Activated T-cell treated with anti-CD3 and anti-CD28 coated beads for 4 hours (primary cell): Measurements from ENCODE around the gene FUT1.
"Not testable (repeated sequence)": the region's sequence is repeated elsewhere in the genome, so short reads cannot be mapped to it uniquely, and the experiment has no call there.

ENCODE experiments used
- DNase-seq: peaks from one replicate; pipeline ENCODE4 v3.0.0-alpha.2; 2020

Gene FUT1

DNA sequence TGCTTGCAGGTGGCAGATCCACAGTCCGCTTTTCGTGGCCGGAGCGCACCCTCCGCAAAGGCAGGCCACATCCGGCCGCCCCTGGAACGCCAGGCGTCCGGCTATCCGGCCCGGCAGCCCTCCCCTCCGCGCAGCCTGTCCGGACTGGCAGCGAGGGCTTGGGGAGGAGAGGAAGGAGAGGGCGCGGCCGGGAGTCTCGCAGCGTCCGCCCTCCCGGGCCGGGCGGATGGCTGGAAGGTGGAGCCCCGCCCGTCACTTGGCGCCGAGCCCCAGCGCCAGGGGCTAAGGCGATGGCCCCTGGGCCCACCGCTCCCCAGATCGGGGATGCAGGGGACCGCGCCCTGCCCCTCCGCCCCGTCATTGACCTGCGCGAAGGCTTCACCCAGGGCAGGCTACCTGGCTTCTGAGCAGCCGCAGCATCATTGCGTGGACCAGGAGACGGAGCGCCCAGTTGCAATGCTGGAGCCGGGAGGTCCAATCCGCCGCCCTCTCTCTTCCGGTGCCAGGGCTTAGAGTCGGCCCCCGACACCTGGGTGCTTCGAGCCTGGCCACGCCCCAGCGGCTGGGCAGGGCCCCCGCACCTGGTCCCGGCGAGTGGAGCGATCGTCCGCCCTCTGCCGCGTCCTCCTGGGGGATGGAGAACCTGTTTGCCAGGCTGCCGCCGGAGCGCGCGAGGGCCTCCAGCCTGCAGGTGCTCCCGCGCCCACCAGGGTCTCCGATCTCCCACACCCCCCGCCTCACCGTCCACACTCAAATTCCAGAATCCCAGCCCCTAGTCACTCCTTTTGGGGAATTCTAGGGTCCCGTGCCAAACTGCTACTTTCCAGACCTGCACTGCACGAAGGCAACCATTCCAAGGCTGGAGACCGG, at the start of gene FUT1:
Gene FUT1 (minus strand): TSS at position 146 of the 870 bp plus-strand sequence. CDS start 1,360 bp downstream, outside the sequence.
- no peak for DNase-seq

DNA sequence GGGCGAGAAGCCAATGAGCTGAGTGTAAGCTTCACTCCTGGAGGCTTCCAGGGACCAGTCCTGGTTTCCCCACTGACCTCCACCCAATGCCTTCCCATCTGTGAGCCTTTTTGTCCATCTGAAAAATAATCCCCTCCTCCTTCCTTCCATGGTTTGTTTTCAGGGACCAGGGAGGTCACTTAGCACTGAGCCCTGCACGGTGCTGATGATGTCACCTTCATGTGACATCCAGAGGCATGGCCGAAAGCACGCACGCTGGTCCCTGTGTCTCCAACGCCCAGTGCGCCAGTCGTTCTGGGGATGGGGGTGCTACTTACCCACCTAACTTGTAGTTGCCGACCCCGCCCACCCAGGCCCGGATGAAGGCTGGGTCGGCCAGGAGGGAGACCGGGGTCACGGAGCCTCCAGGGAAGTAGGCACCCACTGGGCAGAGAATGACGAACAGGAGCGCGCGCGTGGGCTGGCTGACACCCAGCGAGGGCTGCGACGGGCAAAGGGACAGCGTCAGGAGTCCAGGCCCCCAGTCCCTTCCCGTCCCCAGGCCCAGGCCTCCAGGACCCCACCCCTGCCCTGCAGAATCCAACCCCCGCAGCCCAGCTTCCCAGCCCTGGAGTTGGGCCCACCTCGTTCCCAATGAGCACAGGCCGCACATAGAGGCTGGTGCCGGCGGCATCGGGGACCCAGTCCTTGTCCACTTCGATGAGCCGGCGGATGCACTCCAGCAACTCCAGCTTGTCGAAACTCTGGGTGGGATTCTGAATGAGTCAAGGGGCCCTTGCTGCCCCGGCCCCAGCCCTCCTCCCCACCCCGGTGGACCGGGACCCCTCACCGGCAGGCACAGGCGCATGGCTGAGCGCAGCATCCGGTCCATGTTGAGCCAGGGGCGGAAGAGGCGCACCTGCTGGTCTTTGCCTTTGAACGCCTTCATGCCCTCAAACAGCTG, 47.2 kb upstream of the FUT1 start:
- DNase-seq = no peak

DNA sequence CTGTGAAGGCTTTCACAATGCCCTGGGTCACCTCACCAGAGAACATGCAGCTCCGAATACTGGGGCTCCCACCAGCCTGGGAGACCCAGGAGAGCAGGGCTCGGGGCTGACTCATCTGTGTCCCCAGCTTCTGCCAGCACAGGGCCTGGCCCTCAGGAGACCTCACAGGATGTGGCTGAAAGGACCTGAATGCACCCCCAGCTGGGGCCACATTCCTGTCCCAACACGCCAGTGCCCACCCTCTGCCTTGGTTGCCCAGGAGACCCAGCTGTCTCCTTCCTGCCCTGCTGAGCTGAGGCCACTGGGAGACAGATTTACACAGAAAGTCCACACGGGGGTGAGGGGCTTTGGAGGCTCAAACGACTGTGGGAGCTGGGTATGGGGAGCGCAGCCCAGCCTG, 46.5 kb upstream of the FUT1 start:
- no peak for DNase-seq

DNA sequence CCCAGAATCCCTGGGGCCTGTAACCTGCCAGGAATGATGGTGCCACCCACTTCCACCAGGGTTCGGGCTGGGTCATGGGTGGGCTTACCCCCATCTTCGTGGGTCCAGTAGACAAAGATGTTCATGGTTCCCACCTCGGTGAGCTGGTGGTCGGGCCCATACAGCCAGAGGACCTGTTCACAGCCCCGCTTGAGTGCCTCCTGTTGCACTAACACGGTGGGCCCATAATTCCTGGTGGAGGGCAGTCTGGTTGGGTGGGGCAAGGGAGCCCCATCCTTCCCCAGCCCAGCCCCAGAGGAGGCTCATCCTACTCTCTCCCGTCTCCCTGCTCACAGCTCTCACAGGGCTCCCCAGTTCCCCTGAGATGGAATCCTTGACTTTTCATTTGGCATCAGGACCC, 44.7 kb upstream of the FUT1 start:
- DNase-seq = no peak

DNA sequence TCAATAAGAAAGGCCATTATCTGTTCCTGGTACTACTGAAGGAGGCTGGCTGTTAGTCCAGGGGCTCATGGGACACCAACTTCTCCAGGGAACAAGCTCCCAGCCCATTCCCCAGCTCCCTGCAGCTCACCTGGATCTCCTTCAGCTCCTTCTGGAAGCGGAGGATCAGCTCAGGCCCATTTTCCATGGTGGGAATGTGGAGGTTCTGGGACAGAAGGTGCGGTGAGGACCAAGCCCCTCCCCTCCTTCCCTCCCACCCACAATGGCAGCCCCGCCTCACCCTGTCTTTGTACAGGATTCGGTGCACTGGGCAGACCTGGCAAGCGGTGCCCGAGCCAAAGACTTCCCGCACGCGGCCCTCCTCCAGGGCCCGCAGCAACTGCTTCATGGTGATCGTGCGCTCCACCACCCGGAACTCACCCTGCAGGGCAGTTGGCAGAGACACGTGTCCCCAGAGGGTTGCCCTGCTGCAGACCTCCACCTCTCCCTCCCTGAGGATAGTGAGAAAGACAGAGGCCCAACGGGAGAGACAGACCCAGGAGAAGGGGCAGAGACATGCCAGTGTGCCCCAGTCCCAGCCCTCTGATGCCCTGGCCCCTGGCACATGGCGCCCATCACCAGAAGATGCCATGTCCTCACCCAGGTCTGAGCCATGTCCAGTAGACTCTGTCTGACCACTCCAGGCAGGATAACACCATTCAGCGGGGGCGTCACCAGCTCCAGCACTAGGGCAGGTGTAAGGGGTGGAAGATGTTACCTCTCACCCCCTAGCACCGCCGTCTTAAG, 44.0 kb upstream of the FUT1 start:
- no peak for DNase-seq

DNA sequence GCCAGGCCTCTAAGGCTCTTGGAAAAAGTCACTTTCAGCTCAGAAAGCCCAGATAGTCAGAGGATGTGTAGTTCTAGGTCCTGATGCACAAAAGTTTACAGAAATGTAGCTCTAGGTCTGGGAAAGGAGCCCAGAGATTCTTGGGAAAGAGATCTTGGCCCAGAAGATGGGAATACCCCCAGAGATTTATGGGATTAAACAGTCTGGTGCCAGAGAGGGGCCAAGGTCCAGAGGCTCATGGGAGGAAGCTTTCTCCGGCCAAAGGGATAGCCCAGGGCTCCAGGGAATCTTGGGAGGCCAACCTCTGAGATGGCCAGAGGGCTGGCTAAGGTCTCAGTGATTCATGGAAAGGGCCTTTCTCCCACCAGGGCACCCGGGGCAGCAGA, 43.2 kb upstream of the FUT1 start:
- no peak for DNase-seq

DNA sequence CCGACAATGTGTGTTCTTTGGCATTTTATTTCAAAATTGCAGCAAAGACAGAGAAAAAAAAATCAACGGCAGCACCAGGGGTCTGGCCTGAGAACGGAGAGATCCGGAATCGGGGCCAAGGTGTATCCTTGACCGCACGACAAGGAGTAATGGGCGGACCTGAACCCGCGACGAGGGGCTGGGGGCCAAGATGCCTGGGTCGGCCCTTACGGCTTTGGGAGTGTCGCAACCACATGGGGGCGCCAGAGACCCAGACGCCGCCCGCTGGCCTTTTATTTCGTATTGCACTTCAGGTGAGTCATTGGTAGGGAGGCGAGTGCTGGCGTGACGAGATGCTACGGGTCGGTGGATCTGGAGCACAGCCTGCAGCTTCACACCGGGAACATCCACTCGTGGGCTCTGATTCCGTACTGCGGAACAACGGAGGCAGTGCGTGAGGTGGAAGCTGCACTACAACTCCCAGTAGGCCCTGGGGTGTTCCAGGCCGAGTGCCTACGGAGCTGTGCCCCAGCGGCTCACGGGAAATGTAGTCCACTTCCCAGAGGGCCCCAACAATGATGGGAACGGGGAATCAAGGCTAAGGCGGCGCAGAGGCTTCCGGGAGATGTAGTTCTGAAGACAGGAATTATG, 42.7 kb upstream of the FUT1 start:
- peak; percentile 74 for DNase-seq

DNA sequence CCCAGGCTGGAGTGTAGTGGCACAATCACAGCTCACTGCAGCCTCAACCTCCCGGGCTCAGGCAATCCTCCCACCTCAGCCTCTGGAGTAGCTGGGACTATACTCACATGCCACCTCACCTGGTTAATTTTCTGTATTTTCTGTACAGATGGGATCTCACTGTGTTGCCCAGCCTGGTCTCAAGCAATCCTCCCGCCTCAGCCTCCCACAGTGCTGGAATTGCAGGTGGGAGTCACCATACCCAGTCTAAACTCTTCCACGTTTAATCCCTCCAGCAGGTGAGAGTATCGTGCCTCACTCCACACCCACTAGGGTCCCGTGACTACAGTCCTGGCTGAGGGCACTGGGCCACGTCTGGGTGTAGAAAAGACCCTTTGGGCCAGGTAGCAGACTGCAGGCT, 41.9 kb upstream of the FUT1 start:
- DNase-seq = no peak

DNA sequence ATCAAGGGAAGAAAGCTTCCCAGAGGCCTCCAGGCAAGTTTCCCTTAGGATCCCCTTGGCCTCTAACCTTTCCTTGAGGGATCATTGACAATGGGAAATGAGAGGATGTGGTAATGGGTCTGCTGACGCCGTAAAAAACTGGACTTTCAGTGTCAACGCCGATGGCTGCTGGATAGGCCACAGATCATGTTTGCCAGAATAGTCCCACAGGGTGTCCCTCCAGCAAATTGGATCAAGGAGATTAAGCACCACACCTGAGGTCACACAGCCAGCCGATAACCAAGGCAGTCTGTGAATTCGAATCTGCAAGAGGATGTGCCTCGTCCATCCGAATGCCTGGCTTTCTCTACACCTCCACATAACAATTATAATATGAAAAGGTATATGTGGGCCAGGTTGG, 40.8 kb upstream of the FUT1 start:
- DNase-seq = no peak

DNA sequence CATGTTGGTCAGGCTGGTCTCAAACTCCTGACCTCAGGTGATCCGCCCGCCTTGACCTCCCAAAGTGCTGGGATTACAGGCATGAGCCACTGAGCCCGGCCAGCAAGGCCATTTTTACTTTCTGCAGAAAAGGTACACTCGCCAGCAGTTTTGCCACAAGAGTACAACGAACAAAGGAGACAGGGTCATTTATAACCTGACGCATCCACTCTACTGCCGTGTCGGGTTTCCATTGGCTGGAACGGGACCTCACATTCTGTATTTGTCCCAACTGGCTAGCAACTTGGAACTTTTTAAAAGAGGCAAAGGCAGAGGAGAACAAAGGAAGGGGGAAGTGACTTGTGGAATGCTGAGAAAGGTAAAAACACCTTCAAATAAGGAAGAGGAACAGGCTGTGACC, 34.9 kb upstream of the FUT1 start:
- DNase-seq = not testable (repeated sequence)

DNA sequence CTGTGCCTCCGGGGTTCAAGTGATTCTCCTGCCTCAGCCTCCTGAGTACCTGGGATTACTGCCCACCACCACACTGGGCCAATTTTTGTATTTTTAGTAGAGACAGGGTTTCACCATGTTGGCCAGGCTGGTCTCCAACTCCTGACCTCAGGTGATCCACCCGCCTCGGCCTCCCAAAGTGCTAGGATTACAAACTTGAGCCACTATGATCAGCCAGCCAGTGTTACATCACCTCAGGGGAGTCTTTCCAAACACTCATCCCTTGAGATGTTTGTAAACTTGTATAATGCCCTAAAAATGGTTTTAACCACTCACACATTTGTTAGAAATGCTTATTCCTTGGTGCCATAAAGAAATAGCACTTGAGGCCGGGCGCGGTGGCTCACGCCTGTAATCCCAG, 34.0 kb upstream of the FUT1 start:
- not testable (repeated sequence) for DNase-seq

DNA sequence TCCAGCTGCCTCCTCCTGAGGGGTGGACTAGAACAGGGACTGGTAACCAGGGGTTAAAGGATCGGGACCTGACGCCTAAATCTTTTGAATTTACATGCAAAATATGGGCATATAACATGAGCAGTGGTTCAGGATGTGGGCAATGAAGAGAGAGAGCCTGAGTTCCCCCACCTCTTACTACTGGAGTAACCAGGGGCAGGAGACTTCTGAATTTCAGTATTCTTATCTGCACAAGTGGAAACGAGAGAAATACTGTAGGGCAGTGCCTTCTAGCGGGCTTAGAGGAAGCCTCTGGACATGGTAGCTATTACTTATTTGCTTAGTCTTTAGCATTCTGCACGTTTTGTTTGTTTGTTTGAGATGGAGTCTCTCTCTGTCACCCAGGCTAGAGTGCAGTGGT, 32.1 kb upstream of the FUT1 start:
- no peak for DNase-seq

DNA sequence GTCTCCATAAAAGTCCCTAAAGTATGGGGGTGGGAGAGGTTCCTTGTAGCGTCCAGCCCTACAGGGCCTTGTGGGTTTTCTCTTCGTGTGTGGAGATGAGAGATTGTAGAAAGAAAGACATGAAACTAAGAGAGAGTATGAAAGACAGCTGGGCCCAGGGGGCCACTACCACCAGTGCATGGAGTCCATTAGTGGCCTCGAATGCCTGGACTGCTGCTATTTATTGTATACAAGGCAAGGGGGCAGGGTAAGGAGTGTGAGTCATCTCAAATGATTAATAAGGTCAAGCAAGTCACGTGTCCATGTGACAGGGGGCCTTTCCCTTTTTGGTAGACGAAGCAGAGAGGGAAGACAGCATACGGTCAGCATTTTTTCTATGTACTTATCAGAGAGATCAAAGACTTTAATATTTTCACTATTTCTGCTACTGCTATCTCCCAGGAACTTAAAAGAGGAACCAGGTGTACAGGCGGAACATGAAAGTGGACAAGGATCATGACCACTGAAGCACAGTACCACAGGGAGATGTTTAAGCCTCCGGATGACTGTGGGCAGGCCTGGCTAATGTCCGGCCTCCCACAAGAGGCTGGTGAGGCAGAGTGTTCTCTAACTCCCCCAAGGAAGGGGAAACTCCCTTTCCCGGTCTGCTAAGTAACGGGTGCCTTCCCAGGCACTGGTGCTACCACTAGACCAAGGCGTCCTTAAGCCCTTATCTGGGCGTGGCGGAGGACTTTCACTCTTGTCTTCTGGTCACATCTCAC, 28.4 kb upstream of the FUT1 start:
- DNase-seq = no peak

DNA sequence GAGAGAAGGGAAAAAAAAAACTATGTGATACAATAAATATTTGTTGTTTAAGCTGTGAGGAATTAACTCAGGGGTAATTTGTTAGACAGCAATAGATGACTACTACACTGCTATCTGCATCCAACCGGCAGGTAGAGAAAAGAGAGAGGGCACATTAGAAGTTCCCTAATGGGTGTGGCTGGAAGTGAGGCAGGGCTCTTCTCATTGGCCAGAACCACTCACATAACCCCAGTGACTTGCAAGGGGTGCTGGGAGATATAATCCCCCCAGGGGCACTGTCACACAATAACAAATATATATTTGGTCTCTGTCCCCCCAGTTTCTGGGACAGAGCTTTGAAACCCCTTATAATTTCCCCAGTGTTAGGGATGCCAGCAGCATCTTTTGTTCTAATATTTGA, 27.2 kb upstream of the FUT1 start:
- no peak for DNase-seq

DNA sequence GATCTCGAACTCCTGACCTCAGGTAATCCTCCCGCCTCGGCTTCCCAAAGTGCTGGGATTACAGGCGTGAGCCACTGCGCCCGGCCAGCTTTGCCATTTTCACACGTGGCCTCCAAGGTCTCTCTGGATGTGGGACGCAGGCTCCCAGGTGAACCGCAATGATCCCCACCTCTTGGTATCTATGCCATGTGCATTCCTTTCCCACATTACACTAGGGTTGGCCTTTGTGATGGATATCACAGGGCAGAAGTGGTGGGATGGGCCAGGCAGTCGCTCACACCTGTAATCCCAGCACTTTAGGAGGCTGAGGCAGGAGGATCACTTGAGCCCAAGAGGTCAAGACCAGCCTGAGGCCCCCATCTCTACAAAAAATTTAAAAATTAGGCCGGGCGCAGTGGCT, 25.3 kb upstream of the FUT1 start:
- no peak for DNase-seq

DNA sequence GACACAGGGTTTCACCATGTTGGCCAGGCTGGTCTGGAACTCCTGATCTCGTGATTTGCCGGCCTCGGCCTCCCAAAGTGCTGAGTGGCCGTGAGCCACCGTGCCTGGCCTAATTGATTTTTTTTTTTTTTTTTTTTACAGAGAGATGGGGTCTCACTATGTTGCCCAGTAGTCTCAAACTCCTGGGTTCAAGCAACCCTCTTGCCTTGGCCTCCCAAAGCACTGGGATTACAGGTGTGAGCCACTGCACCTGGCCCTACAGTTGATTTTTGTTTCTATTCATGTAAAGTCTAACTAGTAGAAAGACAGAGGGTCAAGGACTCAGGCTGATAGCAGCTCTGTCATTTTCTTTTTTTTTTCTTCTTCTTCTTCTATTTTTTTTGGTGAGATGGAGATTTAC, 24.7 kb upstream of the FUT1 start:
- DNase-seq = no peak

DNA sequence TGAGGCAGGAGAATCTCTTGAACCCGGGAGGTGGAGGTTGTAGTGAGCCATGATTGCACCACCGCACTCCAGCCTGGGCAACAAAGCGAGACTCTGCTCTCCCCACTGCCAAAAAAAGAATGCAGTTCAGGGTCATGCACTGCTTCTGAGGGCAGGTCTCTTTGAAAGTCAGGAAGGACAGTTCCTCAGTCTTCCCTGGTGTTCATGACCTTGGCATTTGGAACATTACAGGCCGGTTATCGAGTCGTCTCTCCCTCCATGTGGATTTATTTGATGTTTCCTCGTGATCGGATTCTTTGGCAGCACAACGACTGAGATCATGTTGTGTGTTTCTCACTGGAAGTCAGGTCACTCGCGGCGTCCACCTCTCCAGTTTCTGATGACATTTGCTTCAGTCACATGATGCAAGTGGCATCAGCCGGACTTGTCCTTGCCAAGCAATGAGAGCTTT, 20.1 kb upstream of the FUT1 start:
- no peak for DNase-seq

DNA sequence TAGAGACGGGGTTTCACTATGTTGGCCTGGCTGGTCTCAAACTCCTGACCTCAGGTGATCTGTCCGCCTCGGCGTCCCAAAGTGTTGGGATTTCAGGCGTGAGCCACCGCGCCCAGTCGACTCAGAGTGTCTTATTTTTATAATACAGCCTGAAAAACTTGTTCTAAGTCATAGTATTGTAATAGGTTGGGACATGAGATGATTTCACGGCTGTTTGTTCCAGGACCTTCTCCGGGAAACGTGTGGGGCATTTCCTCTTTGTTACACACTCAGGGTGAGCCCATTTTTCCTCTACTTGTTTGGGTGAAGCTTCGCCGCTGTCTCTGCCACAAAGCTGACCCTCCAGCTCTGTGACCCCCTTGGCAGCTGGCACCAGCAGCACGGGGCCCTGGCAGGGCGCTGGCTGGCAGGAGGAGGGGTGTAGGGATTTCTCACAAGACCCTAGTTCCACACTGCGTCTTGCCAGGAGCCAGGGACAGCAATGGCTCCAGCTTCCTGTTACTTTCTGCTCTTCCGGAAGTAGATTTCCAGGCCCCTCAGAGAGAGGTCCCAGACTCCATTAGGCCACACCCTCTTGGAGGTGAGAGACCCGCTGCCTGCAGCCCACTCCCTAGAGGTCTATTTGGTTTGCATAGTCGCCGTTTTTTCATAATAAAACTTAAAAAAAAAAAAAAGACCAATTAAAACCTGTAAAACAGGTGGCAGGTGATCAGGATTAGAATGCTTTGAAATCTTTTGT, 18.5 kb upstream of the FUT1 start:
- DNase-seq = no peak

DNA sequence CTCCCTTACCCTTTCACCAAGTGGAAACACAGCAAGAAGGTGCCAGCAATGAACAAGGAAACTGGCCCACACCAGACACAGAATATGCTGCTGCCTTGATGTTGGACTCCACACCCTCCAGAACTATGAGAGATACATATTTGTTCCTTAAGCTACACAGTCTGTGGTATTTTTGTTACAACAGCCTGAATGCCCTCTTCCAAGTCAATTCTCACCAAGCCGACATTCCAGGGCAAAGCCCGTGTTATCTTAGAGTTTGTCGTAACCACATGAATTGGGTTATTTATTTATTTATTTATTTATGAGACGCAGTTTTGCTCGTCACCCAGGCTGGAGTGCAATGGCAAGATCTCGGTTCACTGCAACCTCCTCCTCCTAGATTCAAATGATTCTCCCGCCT, 17.8 kb upstream of the FUT1 start:
- no peak for DNase-seq

DNA sequence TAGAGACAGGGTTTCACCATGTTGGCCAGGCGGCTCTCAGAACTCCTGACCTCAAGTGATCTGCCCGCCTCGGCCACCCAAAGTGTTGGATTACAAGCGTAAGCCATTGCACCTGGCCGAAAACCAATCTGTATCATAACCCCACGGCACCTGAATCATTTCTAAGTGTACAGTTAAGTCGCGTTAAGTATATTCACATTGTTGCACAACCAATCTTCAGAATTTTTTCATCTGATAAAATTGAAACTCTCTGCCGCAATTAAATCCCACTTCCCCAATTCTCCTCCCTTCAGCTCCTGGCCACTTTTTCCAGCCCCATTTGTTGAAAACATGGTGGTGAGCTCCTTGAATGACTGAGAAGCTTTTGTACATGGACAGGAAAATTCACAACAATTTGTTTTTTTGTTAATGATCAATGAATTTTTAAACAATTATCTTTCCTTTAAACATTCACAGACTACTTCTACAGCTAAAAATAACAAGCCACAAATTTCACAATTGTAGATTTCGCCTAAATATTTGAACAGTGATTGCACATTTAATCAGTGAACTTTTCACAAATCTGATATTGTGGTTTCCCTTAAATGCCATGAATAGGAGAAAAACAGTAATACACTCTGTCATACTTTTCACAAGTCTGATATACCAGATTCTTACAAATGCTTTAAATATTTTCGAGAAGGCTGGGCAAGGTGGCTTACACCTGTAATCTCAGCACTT, 16.7 kb upstream of the FUT1 start:
- DNase-seq = no peak
